Renal cortex interstitium (tissue), 15 donors: ENCODE measurements around the gene EIF4EBP3. TPM values are rescaled to one million over a fixed set of nuclear protein-coding genes. Genes with fewer than 3 reads are reported as not detected.

Source experiments
- DNase-seq, 11 donors: peaks; one replicate each; pipeline ENCODE4 v3.0.0-alpha.2; 2013; ENCODE audit warnings: low read depth in 9 of 11, low spot score in 4 of 11; ENCODE audit errors: extremely low read depth in 1 of 11
- long read RNA-seq, 16 experiments: transcript quantifications; one replicate each; lab custom pipeline, GENCODE V29; 2026
- polyA plus RNA-seq, 3 donors: library from polyadenylated mRNA; unstranded; fragments of 120-200 nt; gene quantifications; one replicate each; pipeline ENCODE4 v1.2.1, GENCODE V29; 2013; ENCODE audit not compliant: insufficient read length in 3 of 3

EIF4EBP3 gene
- polyA plus RNA-seq = 10 to 100 TPM in 1 of 3 donors, 1 to 10 TPM in 2; 6.9 to 14.9 (median 7.6) TPM
- long read RNA-seq, donor 1, partial matches to known transcripts = 0 of 4 reads
- long read RNA-seq, donor 1, other reads (novel, unspliced or antisense) = 0 of 4 reads
- long read RNA-seq, donor 2, partial matches to known transcripts = 0 of 2 reads
- long read RNA-seq, donor 2, other reads (novel, unspliced or antisense) = 0 of 2 reads
- long read RNA-seq, donor 3, transcript EIF4EBP3-201 (3 exons, 691 nt) = major isoform, 8 of 8 reads
- long read RNA-seq, donor 3, partial matches to known transcripts = 0 of 8 reads
- long read RNA-seq, donor 3, other reads (novel, unspliced or antisense) = 0 of 8 reads
- long read RNA-seq, donor 4, partial matches to known transcripts = 0 of 2 reads
- long read RNA-seq, donor 4, other reads (novel, unspliced or antisense) = 0 of 2 reads
- long read RNA-seq, donor 5 = 0 reads
- long read RNA-seq, donor 6, transcript EIF4EBP3-201 (3 exons, 691 nt) = major isoform, 5 of 5 reads
- long read RNA-seq, donor 6, partial matches to known transcripts = 0 of 5 reads
- long read RNA-seq, donor 6, other reads (novel, unspliced or antisense) = 0 of 5 reads
- long read RNA-seq, donor 7, partial matches to known transcripts = 0 of 2 reads
- long read RNA-seq, donor 7, other reads (novel, unspliced or antisense) = 0 of 2 reads
- long read RNA-seq, donor 8 = 0 reads
- long read RNA-seq, donor 9, partial matches to known transcripts = 0 of 4 reads
- long read RNA-seq, donor 9, other reads (novel, unspliced or antisense) = 0 of 4 reads
- long read RNA-seq, donor 10, partial matches to known transcripts = 0 of 1 reads
- long read RNA-seq, donor 10, other reads (novel, unspliced or antisense) = 0 of 1 reads
- long read RNA-seq, donor 11, partial matches to known transcripts = 0 of 3 reads
- long read RNA-seq, donor 11, other reads (novel, unspliced or antisense) = 0 of 3 reads
- long read RNA-seq, donor 12, partial matches to known transcripts = 0 of 2 reads
- long read RNA-seq, donor 12, other reads (novel, unspliced or antisense) = 0 of 2 reads
- long read RNA-seq, donor 13 = 0 reads
- long read RNA-seq, donor 14, partial matches to known transcripts = 0 of 3 reads
- long read RNA-seq, donor 14, other reads (novel, unspliced or antisense) = 0 of 3 reads
- long read RNA-seq, donor 15, partial matches to known transcripts = 0 of 2 reads
- long read RNA-seq, donor 15, other reads (novel, unspliced or antisense) = 0 of 2 reads
- long read RNA-seq, donor 16, transcript EIF4EBP3-201 (3 exons, 691 nt) = major isoform, 7 of 7 reads
- long read RNA-seq, donor 16, partial matches to known transcripts = 0 of 7 reads
- long read RNA-seq, donor 16, other reads (novel, unspliced or antisense) = 0 of 7 reads

- peak; percentile 89 to 96 (median 91) for DNase-seq
These were observed at the start of gene EIF4EBP3 for GRCh38 chr5:140547508-140548299. TSS of gene EIF4EBP3 (plus strand) at chr5:140547662. CDS start at chr5:140547738, 76 bp downstream.

- peak in 1 of 11 donors; percentile 2 for DNase-seq
These were observed 49.6 kb upstream of the EIF4EBP3 start for GRCh38 chr5:140497897-140498296.

GRCh38 chr5:140498591-140498990 lies 48.9 kb upstream of the EIF4EBP3 start:
- no peak for DNase-seq

- DNase-seq = no peak
These were observed 44.6 kb upstream of the EIF4EBP3 start for GRCh38 chr5:140502834-140503233.

GRCh38 chr5:140509898-140510297 lies 37.6 kb upstream of the EIF4EBP3 start:
- no peak for DNase-seq

- DNase-seq = no peak
These were observed 34.3 kb upstream of the EIF4EBP3 start for GRCh38 chr5:140513124-140513523.

- no peak for DNase-seq
These were observed 23.5 kb upstream of the EIF4EBP3 start for GRCh38 chr5:140524003-140524402.

GRCh38 chr5:140540227-140540626 lies 7.2 kb upstream of the EIF4EBP3 start:
- DNase-seq = no peak

GRCh38 chr5:140542972-140543371 lies 4.5 kb upstream of the EIF4EBP3 start:
- no peak for DNase-seq

- DNase-seq = no peak
These were observed 2.5 kb upstream of the EIF4EBP3 start for GRCh38 chr5:140544986-140545385.

GRCh38 chr5:140545606-140546005 lies 1.9 kb upstream of the EIF4EBP3 start:
- DNase-seq = no peak

GRCh38 chr5:140546851-140547507 lies 483 bp upstream of the EIF4EBP3 start:
- no peak for DNase-seq

- no peak for DNase-seq
These were observed 832 bp downstream of the EIF4EBP3 start for GRCh38 chr5:140548300-140548688.

GRCh38 chr5:140548791-140549190 lies 1.3 kb downstream of the EIF4EBP3 start:
- no peak for DNase-seq

- no peak for DNase-seq
These were observed 2.0 kb downstream of the EIF4EBP3 start for GRCh38 chr5:140549237-140550144.

- DNase-seq = no peak
These were observed 3.0 kb downstream of the EIF4EBP3 start for GRCh38 chr5:140550147-140551079.
